HEK293T (cell line): ENCODE results near the gene GSTM5.

Source experiments
- ARNT ChIP-seq: fragments of 450-650 bp; IDR thresholded peaks from 2 replicates; pipeline ENCODE4 v1.6.1; 2017; ENCODE audit warnings: mild to moderate bottlenecking
- BHLHE40 ChIP-seq: fragments of 450-650 bp; IDR thresholded peaks from 2 replicates; pipeline ENCODE4 v1.6.1; 2016; ENCODE audit warnings: mild to moderate bottlenecking, moderate library complexity, borderline replicate concordance
- CTBP1 ChIP-seq: fragments of 450-650 bp; IDR thresholded peaks from 2 replicates; pipeline ENCODE4 v1.6.1; 2016; ENCODE audit warnings: borderline replicate concordance
- FOXK2 ChIP-seq: fragments of 450-650 bp; IDR thresholded peaks from 2 replicates; pipeline ENCODE4 v1.6.1; 2016; ENCODE audit warnings: mild to moderate bottlenecking
- FOXM1 ChIP-seq: fragments of 450-650 bp; IDR thresholded peaks from 2 replicates; pipeline ENCODE4 v1.6.1; 2017; ENCODE audit warnings: mild to moderate bottlenecking, borderline replicate concordance
- L3MBTL2 ChIP-seq: fragments of 450-650 bp; conservative IDR thresholded peaks from 2 replicates; pipeline ENCODE4 v1.6.1; 2016; ENCODE audit warnings: mild to moderate bottlenecking
- NFRKB ChIP-seq: fragments of 450-650 bp; IDR thresholded peaks from 2 replicates; pipeline ENCODE4 v1.6.1; 2016; ENCODE audit warnings: mild to moderate bottlenecking, moderate library complexity
- PKNOX1 ChIP-seq: fragments of 450-650 bp; IDR thresholded peaks from 2 replicates; pipeline ENCODE4 v1.6.1; 2016
- SUZ12 ChIP-seq: fragments of 450-650 bp; IDR thresholded peaks from 2 replicates; pipeline ENCODE4 v1.6.1; 2016; ENCODE audit warnings: mild to moderate bottlenecking
- TARDBP ChIP-seq: fragments of 450-650 bp; IDR thresholded peaks from 2 replicates; pipeline ENCODE4 v1.6.1; 2016
- ZNF384 ChIP-seq: fragments of 450-650 bp; IDR thresholded peaks from 2 replicates; pipeline ENCODE4 v1.6.1; 2016

- no peak for TF ChIP-seq NFRKB
- no peak for TF ChIP-seq FOXM1
- TF ChIP-seq BHLHE40, result no peak
- TF ChIP-seq TARDBP, result no peak
- TF ChIP-seq ARNT, result no peak
- no peak for TF ChIP-seq FOXK2
- no peak for TF ChIP-seq PKNOX1
- no peak for TF ChIP-seq SUZ12
- no peak for TF ChIP-seq L3MBTL2
- no peak for TF ChIP-seq ZNF384
- TF ChIP-seq CTBP1, result no peak
Measured at GRCh38 chr1:109687641-109688499, 24.2 kb upstream of the GSTM5 start, which contains the start of gene GSTM1.
